IMR-90 (cell line): ENCODE measurements around the gene CARD19. TPM values are rescaled to one million over a fixed set of nuclear protein-coding genes. Genes with fewer than 3 reads are reported as not detected.

Experiments used
- ATAC-seq: fragments of 200-7000 bp; cut with Tn5 transposase; 2 replicates; pipeline ENCODE4 v1.9.1; 2020; ENCODE audit warnings: low read depth, mild to moderate bottlenecking, moderate library complexity
- BruUV-seq: library from RNA; stranded (reverse); fragments of 400-500 nt; replicated peaks from 2 replicates; lab custom pipeline; 2021; lab: Mats Ljungman, UMichigan
- CTCF ChIA-PET: fragments of 300-600 bp; formaldehyde crosslinking; extraction: SDS; loops from one replicate; lab custom pipeline; 2021; ENCODE audit warnings: antibody characterized with exemption; lab: Yijun Ruan, JAX
- POLR2A ChIA-PET: fragments of 300-600 bp; sonication (Branson Sonifier 250); formaldehyde crosslinking; loops from one replicate; lab custom pipeline; 2022; ENCODE audit warnings: antibody characterized with exemption; ENCODE audit not compliant: unreplicated experiment; lab: Charles Lee
- DNase-seq: peaks from one replicate; pipeline ENCODE4 v3.0.0; 2013
- H2AFZ ChIP-seq: replicated peaks from 2 replicates; pipeline ENCODE3; 2013; ENCODE audit warnings: low read length, mild to moderate bottlenecking; ENCODE audit not compliant: poor library complexity
- H2AK5ac ChIP-seq: 2 replicates; pipeline ENCODE4 v1.6.1; 2013; ENCODE audit warnings: low read depth, low read length, inconsistent platforms
- H2AK9ac ChIP-seq: replicated peaks from 2 replicates; pipeline ENCODE3; 2013; ENCODE audit warnings: mild to moderate bottlenecking, low read depth, low read length, moderate library complexity; ENCODE audit not compliant: poor library complexity
- H2BK120ac ChIP-seq: 2 replicates; pipeline ENCODE4 v1.6.1; 2013; ENCODE audit warnings: low read depth, low read length, inconsistent platforms
- H2BK15ac ChIP-seq: 3 replicates; pipeline ENCODE4 v1.6.1; 2013; ENCODE audit warnings: low read depth, low read length, inconsistent platforms
- H2BK20ac ChIP-seq: 2 replicates; pipeline ENCODE4 v1.6.1; 2013; ENCODE audit warnings: low read depth, mild to moderate bottlenecking, inconsistent platforms, low read length, moderate library complexity
- H2BK5ac ChIP-seq: 2 replicates; pipeline ENCODE4 v1.6.1; 2013; ENCODE audit warnings: mild to moderate bottlenecking, low read depth, low read length, inconsistent platforms; ENCODE audit not compliant: poor library complexity, severe bottlenecking
- H3K14ac ChIP-seq: replicated peaks from 2 replicates; pipeline ENCODE4 v1.6.1; 2013; ENCODE audit warnings: low read depth, low read length, inconsistent platforms
- H3K18ac ChIP-seq: 2 replicates; pipeline ENCODE4 v1.6.1; 2013; ENCODE audit warnings: low read depth, low read length, control low read depth
- H3K23ac ChIP-seq: 2 replicates; pipeline ENCODE4 v1.6.1; 2013; ENCODE audit warnings: low read depth, low read length, inconsistent platforms
- H3K27ac ChIP-seq: 2 replicates; pipeline ENCODE4 v1.5.1; 2013; ENCODE audit warnings: mild to moderate bottlenecking, control low read depth, low read length; ENCODE audit not compliant: insufficient read depth
- H3K27me3 ChIP-seq: 2 replicates; pipeline ENCODE4 v1.6.1; 2013; ENCODE audit warnings: low read length; ENCODE audit not compliant: control insufficient read depth, insufficient read depth
- H3K36me3 ChIP-seq: 2 replicates; pipeline ENCODE4 v1.6.1; 2013; ENCODE audit warnings: low read length, mixed read lengths; ENCODE audit not compliant: control insufficient read depth, insufficient read depth
- H3K4ac ChIP-seq: 2 replicates; pipeline ENCODE4 v1.6.1; 2013; ENCODE audit warnings: low read depth, low read length, inconsistent platforms
- H3K4me1 ChIP-seq: 2 replicates; pipeline ENCODE4 v1.6.1; 2013; ENCODE audit warnings: low read length, mixed read lengths; ENCODE audit not compliant: control insufficient read depth, insufficient read depth
- H3K4me2 ChIP-seq: 2 replicates; pipeline ENCODE4 v1.6.1; 2013; ENCODE audit warnings: low read depth, mild to moderate bottlenecking, control low read depth, low read length, moderate library complexity
- H3K4me3 ChIP-seq: 2 replicates; pipeline ENCODE4 v1.5.1; 2013; ENCODE audit warnings: low read depth, mild to moderate bottlenecking, control low read depth, low read length, moderate library complexity; ENCODE audit not compliant: insufficient read depth
- H3K56ac ChIP-seq: 2 replicates; pipeline ENCODE4 v1.6.1; 2013; ENCODE audit warnings: low read length, inconsistent platforms; ENCODE audit not compliant: insufficient read depth; ENCODE audit errors: extremely low read depth
- H3K79me1 ChIP-seq, 2 experiments: 2 replicates each; pipeline ENCODE4 v1.6.1; 2013; ENCODE audit warnings: low read length in 2 of 2, inconsistent platforms in 1 of 2, low read depth in 1 of 2
- H3K9ac ChIP-seq: 2 replicates; pipeline ENCODE4 v1.6.1; 2013; ENCODE audit warnings: low read depth, low read length, control low read depth
- H3K9me1 ChIP-seq: 2 replicates; pipeline ENCODE4 v1.6.1; 2013; ENCODE audit warnings: low read length, inconsistent platforms; ENCODE audit not compliant: insufficient read depth
- H3K9me3 ChIP-seq: 2 replicates; pipeline ENCODE4 v1.6.1; 2013; ENCODE audit warnings: low read length; ENCODE audit not compliant: control insufficient read depth, insufficient read depth
- H4K20me1 ChIP-seq: 2 replicates; pipeline ENCODE4 v1.6.1; 2013; ENCODE audit warnings: low read length, inconsistent platforms; ENCODE audit not compliant: insufficient read depth
- H4K5ac ChIP-seq: 2 replicates; pipeline ENCODE4 v1.6.1; 2013; ENCODE audit warnings: mild to moderate bottlenecking, low read depth, low read length, control low read depth
- H4K8ac ChIP-seq, 2 experiments: 2 replicates each; pipeline ENCODE4 v1.6.1; 2013; ENCODE audit warnings: low read depth in 2 of 2, low read length in 2 of 2, control low read depth in 1 of 2, inconsistent platforms in 1 of 2
- H4K91ac ChIP-seq: 2 replicates; pipeline ENCODE4 v1.6.1; 2013; ENCODE audit warnings: low read depth, low read length, inconsistent platforms; ENCODE audit not compliant: insufficient read depth
- BHLHE40 ChIP-seq: fragments of 150-350 bp; IDR thresholded peaks from 2 replicates; pipeline ENCODE4 v1.6.1; 2016; ENCODE audit warnings: mild to moderate bottlenecking, low read depth, low read length
- CEBPB ChIP-seq: IDR thresholded peaks from 2 replicates; pipeline ENCODE4 v1.6.1; 2012; ENCODE audit warnings: low read depth, low read length, improper control_type of control experiment
- CHD1 ChIP-seq: IDR thresholded peaks from 2 replicates; pipeline ENCODE4 v1.6.1; 2012; ENCODE audit warnings: low read depth, low read length, improper control_type of control experiment
- ELK1 ChIP-seq: fragments of 150-350 bp; IDR thresholded peaks from 2 replicates; pipeline ENCODE4 v1.6.1; 2016; ENCODE audit warnings: low read depth, mild to moderate bottlenecking, low read length, moderate library complexity, borderline replicate concordance
- FOS ChIP-seq: fragments of 150-350 bp; IDR thresholded peaks from 2 replicates; pipeline ENCODE4 v1.6.1; 2016; ENCODE audit warnings: low read depth, low read length
- MAFK ChIP-seq: IDR thresholded peaks from 2 replicates; pipeline ENCODE4 v1.6.1; 2012; ENCODE audit warnings: low read depth, low read length, improper control_type of control experiment
- MAZ ChIP-seq: IDR thresholded peaks from 2 replicates; pipeline ENCODE4 v1.6.1; 2012; ENCODE audit warnings: low read depth, mild to moderate bottlenecking, low read length, improper control_type of control experiment, moderate library complexity, borderline replicate concordance
- MXI1 ChIP-seq: IDR thresholded peaks from 2 replicates; pipeline ENCODE4 v1.6.1; 2012; ENCODE audit warnings: low read depth, mild to moderate bottlenecking, low read length, moderate library complexity, borderline replicate concordance
- NFE2L2 ChIP-seq: fragments of 150-350 bp; IDR thresholded peaks from 2 replicates; pipeline ENCODE4 v1.6.1; 2016; ENCODE audit warnings: low read depth, mild to moderate bottlenecking, low read length
- RAD21 ChIP-seq: IDR thresholded peaks from 2 replicates; pipeline ENCODE4 v1.6.1; 2012; ENCODE audit warnings: low read length, improper control_type of control experiment
- RCOR1 ChIP-seq: IDR thresholded peaks from 2 replicates; pipeline ENCODE4 v1.6.1; 2012; ENCODE audit warnings: mild to moderate bottlenecking, low read length, improper control_type of control experiment; ENCODE audit not compliant: insufficient replicate concordance
- RFX5 ChIP-seq: IDR thresholded peaks from 2 replicates; pipeline ENCODE4 v1.8.0; 2012; ENCODE audit warnings: low read depth, mild to moderate bottlenecking, low read length, moderate library complexity
- SMC3 ChIP-seq: fragments of 150-350 bp; IDR thresholded peaks from 2 replicates; pipeline ENCODE4 v1.6.1; 2016; ENCODE audit warnings: low read depth, mild to moderate bottlenecking, antibody characterized with exemption, low read length, moderate library complexity
- USF2 ChIP-seq: fragments of 150-350 bp; IDR thresholded peaks from 2 replicates; pipeline ENCODE4 v1.6.1; 2017; ENCODE audit warnings: mild to moderate bottlenecking, antibody characterized with exemption, low read length, low read depth
- WGBS, 2 experiments: methylation state at CpG; one replicate each; pipeline versions ENCODE4 v1.1.5 to v1.1.7; 2013; ENCODE audit warnings: missing lambda C conversion rate in 2 of 2; ENCODE audit not compliant: insufficient read length in 1 of 2; ENCODE audit errors: extremely low coverage in 2 of 2; 5-methylcytosine and 5-hydroxymethylcytosine counted together
- dilution Hi-C: fragments of 300-500 bp; cut with HindIII; formaldehyde crosslinking; loops from one replicate; pipeline ENCODE4 v1.14.3; 2018; ENCODE audit warnings: low sequenced_read_pairs; ENCODE audit not compliant: unreplicated experiment
- in situ Hi-C: fragments of 300-500 bp; cut with MboI; formaldehyde crosslinking; loops from 3 replicates; pipeline ENCODE4 v1.14.3; 2019; ENCODE audit warnings: low sequenced_read_pairs, inconsistent platforms, mixed read lengths
- intact Hi-C: fragments of 100-400 bp; cut with micrococcal nuclease; formaldehyde crosslinking; loops from 2 replicates; pipeline ENCODE4 v1.10.0; 2022
- polyA plus RNA-seq, 3 experiments: library from polyadenylated mRNA; depleted of rRNA; stranded (reverse); fragments of >200 nt; gene quantifications; 2 replicates each; pipeline ENCODE4 v1.2.3, GENCODE V29; 2012; ENCODE audit warnings: low replicate concordance in 1 of 3
- total RNA-seq: library from RNA; depleted of rRNA; stranded (reverse); fragments of >200 nt; gene quantifications from 2 replicates; pipeline ENCODE4 v1.2.3, GENCODE V29; 2012

Gene CARD19
- total and polyA plus RNA-seq, 2 of the 4 experiments (the other 2 are of a cell fraction): 17.4 to 111 TPM

DNA sequence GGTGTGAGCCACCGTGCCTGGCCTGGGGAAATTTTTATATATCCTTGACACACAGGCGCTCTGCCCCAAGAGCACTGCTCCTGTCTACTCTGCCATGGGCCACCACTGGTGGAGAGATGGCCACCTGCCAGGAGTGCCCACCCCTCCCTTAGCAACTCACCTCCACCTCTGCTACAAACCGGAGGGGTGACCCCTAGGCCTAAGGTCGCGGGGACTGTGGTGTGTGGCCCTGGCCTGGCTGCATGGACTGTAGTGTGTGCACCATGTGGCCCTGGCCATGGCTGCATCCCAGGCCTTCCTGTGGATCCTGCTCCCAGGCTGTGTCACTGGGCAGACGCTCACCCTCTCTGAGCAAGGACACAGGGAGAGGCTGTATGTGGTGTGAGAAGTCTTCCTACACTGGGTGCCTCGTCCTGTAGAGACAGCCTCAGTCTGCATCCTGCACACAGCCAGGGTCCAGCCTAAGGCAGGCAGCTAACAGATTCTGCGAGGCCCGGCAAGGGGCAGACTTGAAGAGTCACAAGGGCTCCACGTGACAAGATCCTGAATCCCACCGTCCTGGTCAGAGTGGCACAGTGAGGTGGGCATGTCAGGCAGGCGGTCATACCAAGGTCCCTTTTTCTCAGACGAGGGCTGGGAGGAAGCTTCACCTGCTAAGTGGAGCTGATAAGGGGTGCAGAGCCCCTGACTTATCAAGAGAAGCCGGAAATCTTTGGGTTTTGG lies 27.7 kb downstream of the CARD19 start:
- 84% methylated on average over 6 of the region's 14 CpGs; no CpG with 5 or more reads in 1 of the 2 experiments for WGBS, 2 experiments
- Histone ChIP-seq H3K14ac (no peak overlapping the region), H3K9ac (no peak overlapping the region), H4K8ac (no peak overlapping the region), H3K23ac (no peak overlapping the region), H4K20me1 (peaks cover 24% of the 10 kb centered on the region), H2BK5ac (no peak overlapping the region), H4K91ac (no peak overlapping the region), H2AFZ (no peak overlapping the region), H3K36me3 (peaks cover 23% of the 10 kb centered on the region), H4K5ac (no peak overlapping the region), H3K27ac (no peak overlapping the region), H3K4me2 (no peak overlapping the region), H2BK120ac (no peak overlapping the region), H2BK20ac (no peak overlapping the region), H3K9me3 (no peaks in the 10 kb centered on the region), H3K4me1 (peaks cover 26% of the 10 kb centered on the region), H3K56ac (no peak overlapping the region), H3K4ac (no peak overlapping the region), H3K18ac (no peak overlapping the region), H3K9me1 (peaks cover 28% of the 10 kb centered on the region), H2AK5ac (no peak overlapping the region), H3K4me3 (no peak overlapping the region), H2AK9ac (no peak overlapping the region), H2BK15ac (no peak overlapping the region), H3K79me1 (peaks cover 7 to 45% of the 10 kb centered on the region in 2 experiments; a peak in 3 of 4 replicates), H3K27me3 (no peaks in the 10 kb centered on the region)
- ChIA-PET CTCF (no interaction called here), POLR2A (no interaction called here)
- in situ Hi-C loops (loop anchor here (25.0 kb wide), 1 partner anchor 439 kb away; no protein-coding TSS in a partner anchor), dilution Hi-C loops (no loop called here), intact Hi-C loops (no loop called here)
- DNase-seq (no peak), ATAC-seq (no peak)
- TF ChIP-seq MXI1 (no peak), MAZ (no peak), RFX5 (no peak), FOS (no peak), CHD1 (no peak), RCOR1 (no peak), BHLHE40 (no peak), NFE2L2 (no peak), ELK1 (no peak), RAD21 (no peak), MAFK (no peak), CEBPB (no peak), SMC3 (no peak), USF2 (no peak)
- BruUV-seq: no TSS peak
